Osteocyte (in vitro differentiated cells): ENCODE results near the gene CXCR5. TPM values are rescaled to one million over a fixed set of nuclear protein-coding genes. Genes with fewer than 3 reads are reported as not detected.

Source experiments
- DNase-seq: peaks from one replicate; pipeline ENCODE4 v3.0.0; 2021; ENCODE audit warnings: mixed read lengths; ENCODE audit not compliant: unreplicated experiment; ENCODE audit errors: extremely low spot score
- H3K27ac Mint-ChIP-seq: one replicate; pipeline ENCODE4 v1.8.0; 2021; ENCODE audit warnings: mild to moderate bottlenecking, mixed read lengths; ENCODE audit not compliant: unreplicated experiment
- H3K27me3 Mint-ChIP-seq: one replicate; pipeline ENCODE4 v1.8.0; 2021; ENCODE audit warnings: mixed read lengths; ENCODE audit not compliant: unreplicated experiment
- H3K36me3 Mint-ChIP-seq: one replicate; pipeline ENCODE4 v1.8.0; 2021; ENCODE audit warnings: mixed read lengths; ENCODE audit not compliant: unreplicated experiment
- H3K4me1 Mint-ChIP-seq: one replicate; pipeline ENCODE4 v1.8.0; 2021; ENCODE audit warnings: mixed read lengths; ENCODE audit not compliant: unreplicated experiment
- H3K4me3 Mint-ChIP-seq: one replicate; pipeline ENCODE4 v1.8.0; 2021; ENCODE audit warnings: mild to moderate bottlenecking, moderate library complexity, mixed read lengths; ENCODE audit not compliant: unreplicated experiment
- H3K9me3 Mint-ChIP-seq: one replicate; pipeline ENCODE4 v1.8.0; 2021; ENCODE audit warnings: mixed read lengths; ENCODE audit not compliant: unreplicated experiment
- CTCF ChIP-seq: fragments of 200-600 bp; sonication (generic); IDR thresholded peaks from 2 replicates; pipeline ENCODE4 v1.5.0; 2021; ENCODE audit warnings: antibody characterized with exemption, mild to moderate bottlenecking, moderate library complexity
- total RNA-seq: library from RNA; stranded (reverse); gene quantifications from 2 replicates; pipeline ENCODE4 v1.2.1, GENCODE V29; 2021

Gene CXCR5
- total RNA-seq, 1 donor from 2014 or later = not detected

GRCh38 chr11:118908901-118909618 lies 25.4 kb downstream of the CXCR5 start:
- Mint-ChIP-seq H3K9me3 (no peaks in the 10 kb centered on the region), H3K36me3 (peaks cover 6% of the 10 kb centered on the region), H3K4me1 (peaks cover 67% of the 10 kb centered on the region), H3K27ac (peak overlapping the region; percentile 92), H3K4me3 (peak overlapping the region; percentile 70), H3K27me3 (no peaks in the 10 kb centered on the region)
- peak; percentile 92 for DNase-seq
- TF ChIP-seq CTCF = no peak

GRCh38 chr11:118909619-118910308 lies 26.1 kb downstream of the CXCR5 start:
- H3K9me3 Mint-ChIP-seq = no peaks in the 10 kb centered on the region
- DNase-seq = no peak
- no peaks in the 10 kb centered on the region for H3K27me3 Mint-ChIP-seq
- peaks cover 74% of the 10 kb centered on the region for H3K4me1 Mint-ChIP-seq
- H3K36me3 Mint-ChIP-seq = peaks cover 6% of the 10 kb centered on the region
- H3K27ac Mint-ChIP-seq = peak overlapping the region; percentile 92
- peak overlapping the region; percentile 70 for H3K4me3 Mint-ChIP-seq
- TF ChIP-seq CTCF = no peak

GRCh38 chr11:118910309-118911112 lies 26.8 kb downstream of the CXCR5 start:
- Mint-ChIP-seq H3K9me3 (no peaks in the 10 kb centered on the region), H3K27ac (peak overlapping the region; percentile 99), H3K4me1 (peaks cover 81% of the 10 kb centered on the region), H3K27me3 (no peaks in the 10 kb centered on the region), H3K36me3 (peaks cover 6% of the 10 kb centered on the region), H3K4me3 (peak overlapping the region; percentile 75)
- DNase-seq = peak; percentile 95
- peak; percentile 6 for TF ChIP-seq CTCF

DNA sequence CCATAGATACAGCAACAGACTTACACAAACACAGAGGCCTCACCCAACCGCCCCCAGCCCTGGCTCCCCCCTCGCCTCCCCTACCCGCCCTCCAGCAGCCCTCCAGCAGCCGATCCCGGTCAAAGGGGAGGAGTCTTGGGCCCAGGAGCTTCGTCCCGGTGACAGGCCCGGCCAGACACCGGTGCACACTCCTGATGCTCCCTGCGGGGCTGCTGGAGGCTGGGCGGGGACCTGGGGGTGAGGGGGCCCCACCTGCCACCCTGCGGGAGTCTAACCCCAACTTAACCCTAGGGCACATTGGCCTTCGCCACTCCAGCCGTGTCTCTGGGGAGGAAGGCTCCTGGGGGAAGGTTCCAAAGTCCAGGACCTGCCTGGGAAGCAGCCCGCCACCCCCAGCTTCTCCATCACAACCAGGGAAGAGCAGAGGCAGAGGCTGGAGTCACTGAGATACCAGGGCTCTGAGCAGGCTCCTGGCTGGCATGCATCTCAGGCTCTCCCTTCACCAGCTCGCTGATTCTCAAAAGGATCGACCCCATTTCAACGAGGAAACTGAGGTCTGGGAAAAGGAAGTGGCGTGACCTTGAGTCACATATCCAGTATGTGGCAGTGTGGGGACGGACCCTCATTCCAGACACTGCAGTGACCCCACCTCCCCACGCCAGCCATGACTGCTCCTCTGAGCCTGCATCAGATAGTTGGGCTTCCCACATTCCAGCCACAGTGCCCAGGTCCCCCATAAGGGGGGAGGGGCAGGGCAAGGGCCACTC lies 27.6 kb downstream of the CXCR5 start:
- H3K4me1 Mint-ChIP-seq = peaks cover 89% of the 10 kb centered on the region
- H3K36me3 Mint-ChIP-seq = peaks cover 6% of the 10 kb centered on the region
- no peaks in the 10 kb centered on the region for H3K9me3 Mint-ChIP-seq
- no peaks in the 10 kb centered on the region for H3K27me3 Mint-ChIP-seq
- TF ChIP-seq CTCF = no peak
- peak overlapping the region; percentile 99 for H3K27ac Mint-ChIP-seq
- H3K4me3 Mint-ChIP-seq = peak overlapping the region; percentile 75
- DNase-seq = no peak
